Measurements from ENCODE around the gene ANP32B. TPM values are rescaled to one million over a fixed set of nuclear protein-coding genes. Genes with fewer than 3 reads are reported as not detected.

Gene ANP32B
- total and polyA plus RNA-seq, 12 donors, result 13.4 to 156 (median 66.0) TPM

DNA sequence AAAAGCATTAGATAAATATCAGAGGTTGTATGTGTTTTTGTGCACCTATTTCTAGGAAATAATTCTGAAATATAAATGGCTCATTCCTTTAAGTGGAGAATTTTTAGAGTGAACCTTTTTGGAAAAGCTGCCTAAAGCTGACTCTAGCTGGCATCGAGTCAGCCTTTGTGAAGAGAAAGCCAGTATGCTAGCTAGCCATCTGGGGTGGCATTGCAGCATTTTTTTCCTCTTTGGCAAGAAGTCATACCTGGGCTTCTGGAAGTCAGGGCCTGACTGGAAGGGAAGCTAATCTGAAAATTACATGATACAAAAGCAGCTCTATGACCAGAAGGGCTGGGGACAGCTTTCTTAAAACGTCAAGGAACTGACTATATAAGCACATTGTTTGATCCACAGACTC lies 19.7 kb downstream of the ANP32B start:
- no peaks in the 10 kb centered on the region for H3K9me3 ChIP-seq (replicated peaks in 1 of 3)
- H3K27me3 ChIP-seq, result no peaks in the 10 kb centered on the region
- H3K27ac ChIP-seq, result no peak overlapping the region
- DNase-seq, result no peak
- TF ChIP-seq, protein P1, sequence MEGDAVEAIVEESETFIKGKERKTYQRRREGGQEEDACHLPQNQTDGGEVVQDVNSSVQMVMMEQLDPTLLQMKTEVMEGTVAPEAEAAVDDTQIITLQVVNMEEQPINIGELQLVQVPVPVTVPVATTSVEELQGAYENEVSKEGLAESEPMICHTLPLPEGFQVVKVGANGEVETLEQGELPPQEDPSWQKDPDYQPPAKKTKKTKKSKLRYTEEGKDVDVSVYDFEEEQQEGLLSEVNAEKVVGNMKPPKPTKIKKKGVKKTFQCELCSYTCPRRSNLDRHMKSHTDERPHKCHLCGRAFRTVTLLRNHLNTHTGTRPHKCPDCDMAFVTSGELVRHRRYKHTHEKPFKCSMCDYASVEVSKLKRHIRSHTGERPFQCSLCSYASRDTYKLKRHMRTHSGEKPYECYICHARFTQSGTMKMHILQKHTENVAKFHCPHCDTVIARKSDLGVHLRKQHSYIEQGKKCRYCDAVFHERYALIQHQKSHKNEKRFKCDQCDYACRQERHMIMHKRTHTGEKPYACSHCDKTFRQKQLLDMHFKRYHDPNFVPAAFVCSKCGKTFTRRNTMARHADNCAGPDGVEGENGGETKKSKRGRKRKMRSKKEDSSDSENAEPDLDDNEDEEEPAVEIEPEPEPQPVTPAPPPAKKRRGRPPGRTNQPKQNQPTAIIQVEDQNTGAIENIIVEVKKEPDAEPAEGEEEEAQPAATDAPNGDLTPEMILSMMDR (IDR thresholded peaks at IDR 0.05), result no peak
- TF ChIP-seq POLR2A (IDR thresholded peaks at IDR 0.05), result no peak
- intact Hi-C loops (cut with DNase I), result no loop called here
- WGBS, 4 donors, result 64 to 89% (median 74%) methylated on average over 2 of the region's 2 CpGs
- H3K4me3 ChIP-seq, result no peak overlapping the region
- peaks cover 0 to under 1% of the 10 kb centered on the region in 2 donors for H3K4me1 ChIP-seq (replicated peaks in 1 of 2)
- H3K36me3 ChIP-seq (replicated peaks in 1 of 2), result peaks cover 0 to 49% of the 10 kb centered on the region in 2 donors

DNA sequence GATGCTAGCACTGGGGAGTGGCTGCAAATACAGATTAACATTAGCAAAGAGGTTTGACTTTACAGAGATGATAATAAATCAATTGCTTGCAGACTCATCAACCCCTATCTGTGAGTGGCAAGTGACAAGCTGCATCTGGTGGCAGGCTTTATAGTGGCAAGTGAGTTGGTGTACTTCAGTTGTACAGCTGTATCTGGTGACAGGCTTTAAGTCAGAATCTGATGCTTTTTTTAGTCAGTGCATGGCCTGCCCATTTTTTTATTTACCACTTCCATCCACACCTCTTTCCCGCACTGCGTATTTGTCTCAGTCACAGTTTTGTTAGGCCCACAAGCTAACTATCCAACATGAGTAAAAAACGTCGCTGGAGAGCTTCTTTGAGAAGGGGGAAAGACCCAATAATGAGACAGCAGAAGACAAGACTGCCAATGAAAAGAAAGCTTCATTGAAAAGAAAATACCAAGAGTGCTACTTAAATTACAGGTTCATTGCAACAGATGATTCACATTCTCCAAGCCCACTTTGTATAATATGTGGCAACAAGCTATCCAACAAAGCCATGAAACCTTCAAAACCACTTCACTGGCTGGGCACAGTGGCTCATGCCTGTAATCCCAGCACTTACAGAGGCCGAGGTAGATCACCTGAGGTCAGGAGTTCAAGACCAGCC lies 23.1 kb downstream of the ANP32B start:
- Histone ChIP-seq H3K9me3 (replicated peaks in 1 of 3) (no peaks in the 10 kb centered on the region), H3K36me3 (replicated peaks in 1 of 2) (peaks cover 0 to 64% of the 10 kb centered on the region in 2 donors), H3K27me3 (no peaks in the 10 kb centered on the region), H3K4me3 (no peak overlapping the region), H3K27ac (no peak overlapping the region), H3K4me1 (replicated peaks in 1 of 2) (peaks cover 0 to 11% of the 10 kb centered on the region in 2 donors)
- intact Hi-C loops (cut with DNase I), result no loop called here
- no peak for DNase-seq
- 91 to 95% (median 95%) methylated on average over 5 of the region's 5 CpGs for WGBS, 4 donors
- TF ChIP-seq, protein P1 (IDR thresholded peaks at IDR 0.05), result no peak
- TF ChIP-seq POLR2A (IDR thresholded peaks at IDR 0.05), result no peak

DNA sequence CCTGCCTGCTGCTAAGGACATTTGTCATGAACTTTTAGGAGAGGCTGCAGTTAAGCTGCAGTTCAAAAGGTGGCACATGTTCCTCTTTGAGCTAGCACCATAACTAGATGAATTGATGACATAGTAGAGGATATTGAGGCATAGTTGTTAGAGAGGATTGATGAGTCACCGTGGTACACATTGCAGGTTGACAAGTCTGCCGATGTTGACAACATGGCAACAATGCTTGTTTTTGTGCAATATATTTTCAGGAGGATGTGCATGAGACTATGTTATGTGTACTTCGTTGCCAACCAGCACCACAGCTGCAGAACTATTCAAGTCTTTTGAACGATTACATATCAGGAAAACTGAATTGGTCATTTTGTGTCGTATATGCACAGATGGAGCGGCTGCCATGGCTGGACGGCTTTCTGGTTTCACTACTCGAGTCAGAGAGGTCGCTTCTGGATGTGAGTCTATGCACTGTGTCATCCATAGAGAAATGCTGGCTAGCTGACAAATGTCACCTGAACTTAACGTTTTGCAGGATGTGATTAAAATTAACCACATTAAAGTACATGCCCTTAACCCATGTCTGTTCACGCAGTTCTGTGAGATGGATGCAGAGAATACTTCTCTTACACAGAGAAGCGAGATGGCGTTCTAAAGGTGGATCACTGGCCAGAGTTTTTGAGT lies 24.2 kb downstream of the ANP32B start:
- intact Hi-C loops (cut with DNase I), result no loop called here
- H3K4me3 ChIP-seq, result no peak overlapping the region
- TF ChIP-seq POLR2A (IDR thresholded peaks at IDR 0.05), result no peak
- TF ChIP-seq, protein P1 (IDR thresholded peaks at IDR 0.05), result no peak
- no peaks in the 10 kb centered on the region for H3K27me3 ChIP-seq
- no peaks in the 10 kb centered on the region for H3K9me3 ChIP-seq (replicated peaks in 1 of 3)
- peaks cover 0 to 67% of the 10 kb centered on the region in 2 donors for H3K36me3 ChIP-seq (replicated peaks in 1 of 2)
- H3K27ac ChIP-seq, result no peak overlapping the region
- peaks cover 0 to 11% of the 10 kb centered on the region in 2 donors for H3K4me1 ChIP-seq (replicated peaks in 1 of 2)
- DNase-seq, result no peak
- WGBS, 4 donors, result 83 to 88% (median 86%) methylated on average over 13 of the region's 13 CpGs

DNA sequence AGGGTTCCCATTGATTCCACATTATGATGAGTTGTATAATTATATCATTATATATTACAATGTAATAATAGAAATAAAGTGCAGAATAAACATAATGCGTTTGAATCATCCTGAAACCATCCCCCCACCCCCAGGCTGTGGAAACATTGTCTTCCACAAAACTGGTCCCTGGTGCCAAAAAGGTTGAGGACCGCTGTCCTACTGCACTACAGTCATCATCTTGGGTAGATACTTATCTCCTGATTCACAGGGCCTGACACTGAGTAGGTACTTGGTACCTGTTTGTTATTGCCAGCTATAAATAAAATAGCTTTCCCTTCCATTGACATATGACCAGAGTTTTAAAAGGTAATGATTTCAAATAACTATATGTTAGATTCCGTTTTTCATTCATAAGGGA lies 25.6 kb downstream of the ANP32B start:
- Histone ChIP-seq H3K36me3 (replicated peaks in 1 of 2) (peaks cover 0 to 76% of the 10 kb centered on the region in 2 donors), H3K4me1 (replicated peaks in 1 of 2) (peaks cover 0 to 11% of the 10 kb centered on the region in 2 donors), H3K9me3 (replicated peaks in 1 of 3) (no peaks in the 10 kb centered on the region), H3K4me3 (no peak overlapping the region), H3K27ac (no peak overlapping the region), H3K27me3 (no peaks in the 10 kb centered on the region)
- no peak for TF ChIP-seq POLR2A (IDR thresholded peaks at IDR 0.05)
- TF ChIP-seq, protein P1 (IDR thresholded peaks at IDR 0.05), result no peak
- WGBS, 4 donors, result 79 to 91% (median 84%) methylated on average over 3 of the region's 3 CpGs
- no peak for DNase-seq
- intact Hi-C loops (cut with DNase I), result no loop called here

Data from adrenal gland (tissue), 12 donors.